Upper lobe of left lung (tissue), 4 donors: ENCODE results near the gene CERS1.

Source experiments
- POLR2A ChIP-seq, 4 donors: fragments of 450-650 bp; IDR thresholded peaks; one replicate each; pipeline ENCODE4 v1.5.1; 2016 to 2017; ENCODE audit warnings: antibody characterized with exemption in 4 of 4, mild to moderate bottlenecking in 2 of 4
- POLR2AphosphoS5 ChIP-seq, 2 donors: sonication (generic); formaldehyde crosslinking; IDR thresholded peaks; one replicate each; pipeline ENCODE4 v1.5.1; 2017; ENCODE audit warnings: antibody characterized with exemption in 2 of 2
- TF ChIP-seq, protein P1 (sequence below), 6 experiments: fragments of 450-650 bp in 4 of 6; fragments of 200-600 bp in 2 of 6; sonication (generic) in 2 of 6; IDR thresholded peaks; one replicate each; pipeline ENCODE4 v1.5.1; 2016 to 2019; ENCODE audit warnings: antibody characterized with exemption in 6 of 6

DNA sequence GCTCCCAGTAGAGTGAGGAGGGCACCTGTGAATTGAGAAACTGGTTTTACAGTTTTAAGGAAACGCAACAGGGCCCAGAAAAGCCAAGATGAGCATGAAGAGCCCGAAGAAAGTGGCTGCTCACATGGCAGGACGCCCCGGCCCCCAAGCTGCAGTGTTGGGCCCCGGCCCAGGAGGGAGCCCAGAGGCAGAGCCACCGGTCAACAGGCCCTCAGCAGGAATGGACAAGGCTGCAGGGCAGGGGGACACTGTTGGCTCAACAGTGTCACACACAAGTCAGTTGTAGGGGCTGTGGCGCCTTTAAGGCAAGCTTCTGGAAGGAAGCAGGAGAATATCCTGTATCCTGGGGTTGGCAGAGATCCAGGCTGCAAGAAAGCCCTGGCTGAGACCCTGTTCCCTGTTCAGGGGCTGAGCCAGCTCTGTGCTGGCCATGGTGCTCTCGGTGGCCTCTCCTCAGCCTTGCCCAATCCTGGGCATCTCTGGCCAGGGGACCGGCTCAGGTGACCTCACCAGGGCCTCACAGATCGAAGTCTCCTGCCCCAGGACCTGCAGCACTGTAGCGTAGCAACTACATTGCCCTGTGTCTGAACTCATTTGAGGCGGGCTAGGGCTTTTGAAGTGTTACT, 36.2 kb downstream of the CERS1 start:
- TF ChIP-seq, protein P1, sequence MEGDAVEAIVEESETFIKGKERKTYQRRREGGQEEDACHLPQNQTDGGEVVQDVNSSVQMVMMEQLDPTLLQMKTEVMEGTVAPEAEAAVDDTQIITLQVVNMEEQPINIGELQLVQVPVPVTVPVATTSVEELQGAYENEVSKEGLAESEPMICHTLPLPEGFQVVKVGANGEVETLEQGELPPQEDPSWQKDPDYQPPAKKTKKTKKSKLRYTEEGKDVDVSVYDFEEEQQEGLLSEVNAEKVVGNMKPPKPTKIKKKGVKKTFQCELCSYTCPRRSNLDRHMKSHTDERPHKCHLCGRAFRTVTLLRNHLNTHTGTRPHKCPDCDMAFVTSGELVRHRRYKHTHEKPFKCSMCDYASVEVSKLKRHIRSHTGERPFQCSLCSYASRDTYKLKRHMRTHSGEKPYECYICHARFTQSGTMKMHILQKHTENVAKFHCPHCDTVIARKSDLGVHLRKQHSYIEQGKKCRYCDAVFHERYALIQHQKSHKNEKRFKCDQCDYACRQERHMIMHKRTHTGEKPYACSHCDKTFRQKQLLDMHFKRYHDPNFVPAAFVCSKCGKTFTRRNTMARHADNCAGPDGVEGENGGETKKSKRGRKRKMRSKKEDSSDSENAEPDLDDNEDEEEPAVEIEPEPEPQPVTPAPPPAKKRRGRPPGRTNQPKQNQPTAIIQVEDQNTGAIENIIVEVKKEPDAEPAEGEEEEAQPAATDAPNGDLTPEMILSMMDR (IDR thresholded peaks at IDR 0.05), result no peak
- TF ChIP-seq POLR2A (IDR thresholded peaks at IDR 0.05), result no peak
- no peak for TF ChIP-seq POLR2AphosphoS5 (IDR thresholded peaks at IDR 0.05)
